SK-N-SH treated with all-trans-retinoic acid at 6 μM for 48 hours (cell line): ENCODE measurements around the gene KCTD1.
A peak's percentile ranks its signal among the peaks of the same experiment; 100 is the strongest.

Experiments used
- ATAC-seq: fragments of 200-7000 bp; cut with Tn5 transposase; 3 replicates; pipeline ENCODE4 v1.9.1; 2020; ENCODE audit warnings: mild to moderate bottlenecking, moderate library complexity
- ARNTL ChIP-seq: fragments of 450-650 bp; formaldehyde crosslinking; IDR thresholded peaks from 2 replicates; pipeline ENCODE4 v1.5.0; 2020; ENCODE audit warnings: low read depth, mild to moderate bottlenecking, moderate library complexity, borderline replicate concordance
- BACH2 ChIP-seq: fragments of 250-450 bp; sonication (Bioruptor Pico); IDR thresholded peaks from 2 replicates; pipeline ENCODE4 v1.9.0; 2021; ENCODE audit warnings: mild to moderate bottlenecking, borderline replicate concordance
- CREB5 ChIP-seq: fragments of 250-450 bp; sonication (Bioruptor Pico); IDR thresholded peaks from 2 replicates; pipeline ENCODE4 v1.5.1; 2020; ENCODE audit warnings: low read depth, mild to moderate bottlenecking, moderate library complexity
- ESRRG ChIP-seq: fragments of 250-450 bp; sonication (Bioruptor Pico); IDR thresholded peaks from 2 replicates; pipeline ENCODE4 v1.6.1; 2021; ENCODE audit warnings: mild to moderate bottlenecking
- GLIS3 ChIP-seq: fragments of 250-450 bp; sonication (Bioruptor Pico); IDR thresholded peaks from 2 replicates; pipeline ENCODE4 v1.5.0; 2020; ENCODE audit warnings: mild to moderate bottlenecking, moderate library complexity
- ISL1 ChIP-seq: fragments of 250-450 bp; sonication (Bioruptor Pico); IDR thresholded peaks from 2 replicates; pipeline ENCODE4 v2.1.2; 2022; ENCODE audit warnings: mild to moderate bottlenecking, moderate library complexity
- OSR1 ChIP-seq: fragments of 250-450 bp; sonication (Bioruptor Pico); IDR thresholded peaks from 2 replicates; pipeline ENCODE4 v1.8.0; 2022; ENCODE audit warnings: moderate library complexity, mild to moderate bottlenecking, inconsistent platforms
- POU6F1 ChIP-seq: fragments of 250-450 bp; sonication (Bioruptor Pico); IDR thresholded peaks from 2 replicates; pipeline ENCODE4 v1.8.0; 2021; ENCODE audit warnings: low read depth, mild to moderate bottlenecking, moderate library complexity, borderline replicate concordance
- PPARA ChIP-seq: fragments of 250-450 bp; sonication (Bioruptor Pico); IDR thresholded peaks from 2 replicates; pipeline ENCODE4 v1.5.0; 2020; ENCODE audit warnings: mild to moderate bottlenecking, borderline replicate concordance
- RARB ChIP-seq: fragments of 250-450 bp; sonication (Bioruptor Pico); IDR thresholded peaks from 2 replicates; pipeline ENCODE4 v1.8.0; 2021; ENCODE audit warnings: mild to moderate bottlenecking, moderate library complexity
- SNAI2 ChIP-seq: fragments of 250-450 bp; sonication (Bioruptor Pico); IDR thresholded peaks from 2 replicates; pipeline ENCODE4 v1.5.0; 2020; ENCODE audit warnings: mild to moderate bottlenecking, moderate library complexity
- TCF4 ChIP-seq: fragments of 250-450 bp; sonication (Bioruptor Pico); IDR thresholded peaks from 2 replicates; pipeline ENCODE4 v1.8.0; 2021; ENCODE audit warnings: mild to moderate bottlenecking, moderate library complexity, borderline replicate concordance
- TOX ChIP-seq: fragments of 250-450 bp; sonication (Bioruptor Pico); IDR thresholded peaks from 2 replicates; pipeline ENCODE4 v1.8.0; 2021; ENCODE audit warnings: mild to moderate bottlenecking, moderate library complexity, borderline replicate concordance
- TSHZ2 ChIP-seq: fragments of 250-450 bp; sonication (Bioruptor Pico); IDR thresholded peaks from 2 replicates; pipeline ENCODE4 v1.5.0; 2020; ENCODE audit warnings: mild to moderate bottlenecking, moderate library complexity
- ZC3H10 ChIP-seq: fragments of 250-450 bp; sonication (Bioruptor Pico); IDR thresholded peaks from 2 replicates; pipeline ENCODE4 v1.5.1; 2021; ENCODE audit warnings: mild to moderate bottlenecking, moderate library complexity
- ZFP3 ChIP-seq: fragments of 250-450 bp; sonication (Bioruptor Pico); IDR thresholded peaks from 2 replicates; pipeline ENCODE4 v1.5.0; 2020; ENCODE audit warnings: mild to moderate bottlenecking, moderate library complexity
- ZFP30 ChIP-seq: fragments of 450-650 bp; formaldehyde crosslinking; IDR thresholded peaks from 2 replicates; pipeline ENCODE4 v1.5.0; 2022; ENCODE audit warnings: mild to moderate bottlenecking, moderate library complexity
- ZNF565 ChIP-seq: fragments of 450-650 bp; formaldehyde crosslinking; conservative IDR thresholded peaks from 2 replicates; pipeline ENCODE4 v1.5.0; 2020; ENCODE audit warnings: low read depth, mild to moderate bottlenecking, moderate library complexity
- ZNF70 ChIP-seq: fragments of 450-650 bp; formaldehyde crosslinking; IDR thresholded peaks from 2 replicates; pipeline ENCODE4 v1.5.0; 2020; ENCODE audit warnings: mild to moderate bottlenecking, moderate library complexity
- TF ChIP-seq, protein P1 (sequence below): fragments of 250-450 bp; sonication (Bioruptor Pico); IDR thresholded peaks from 2 replicates; pipeline ENCODE4 v1.5.1; 2021; ENCODE audit warnings: mild to moderate bottlenecking, moderate library complexity
- TF ChIP-seq, protein P2 (sequence below): fragments of 250-450 bp; sonication (Bioruptor Pico); IDR thresholded peaks from 2 replicates; pipeline ENCODE4 v1.8.0; 2020; ENCODE audit warnings: mild to moderate bottlenecking, moderate library complexity, borderline replicate concordance

KCTD1 gene

GRCh38 chr18:26520974-26521373 is 27.4 kb downstream of the KCTD1 start (continued):
- TF ChIP-seq POU6F1 (no peak), ZC3H10 (CRISPR knock-in tag) (no peak), ZFP30 (CRISPR knock-in tag) (no peak)

GRCh38 chr18:26519114-26519513 is 29.2 kb downstream of the KCTD1 start:
- no peak for TF ChIP-seq ZC3H10 (CRISPR knock-in tag)
- no peak for TF ChIP-seq SNAI2 (CRISPR knock-in tag)
- TF ChIP-seq, protein P1, sequence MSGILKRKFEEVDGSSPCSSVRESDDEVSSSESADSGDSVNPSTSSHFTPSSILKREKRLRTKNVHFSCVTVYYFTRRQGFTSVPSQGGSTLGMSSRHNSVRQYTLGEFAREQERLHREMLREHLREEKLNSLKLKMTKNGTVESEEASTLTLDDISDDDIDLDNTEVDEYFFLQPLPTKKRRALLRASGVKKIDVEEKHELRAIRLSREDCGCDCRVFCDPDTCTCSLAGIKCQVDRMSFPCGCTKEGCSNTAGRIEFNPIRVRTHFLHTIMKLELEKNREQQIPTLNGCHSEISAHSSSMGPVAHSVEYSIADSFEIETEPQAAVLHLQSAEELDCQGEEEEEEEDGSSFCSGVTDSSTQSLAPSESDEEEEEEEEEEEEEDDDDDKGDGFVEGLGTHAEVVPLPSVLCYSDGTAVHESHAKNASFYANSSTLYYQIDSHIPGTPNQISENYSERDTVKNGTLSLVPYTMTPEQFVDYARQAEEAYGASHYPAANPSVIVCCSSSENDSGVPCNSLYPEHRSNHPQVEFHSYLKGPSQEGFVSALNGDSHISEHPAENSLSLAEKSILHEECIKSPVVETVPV (CRISPR knock-in tag): no peak
- no peak for TF ChIP-seq OSR1
- TF ChIP-seq PPARA (CRISPR knock-in tag): no peak
- TF ChIP-seq TCF4 (CRISPR knock-in tag): no peak
- no peak for TF ChIP-seq POU6F1
- TF ChIP-seq ZNF565 (CRISPR knock-in tag): no peak
- TF ChIP-seq, protein P2, sequence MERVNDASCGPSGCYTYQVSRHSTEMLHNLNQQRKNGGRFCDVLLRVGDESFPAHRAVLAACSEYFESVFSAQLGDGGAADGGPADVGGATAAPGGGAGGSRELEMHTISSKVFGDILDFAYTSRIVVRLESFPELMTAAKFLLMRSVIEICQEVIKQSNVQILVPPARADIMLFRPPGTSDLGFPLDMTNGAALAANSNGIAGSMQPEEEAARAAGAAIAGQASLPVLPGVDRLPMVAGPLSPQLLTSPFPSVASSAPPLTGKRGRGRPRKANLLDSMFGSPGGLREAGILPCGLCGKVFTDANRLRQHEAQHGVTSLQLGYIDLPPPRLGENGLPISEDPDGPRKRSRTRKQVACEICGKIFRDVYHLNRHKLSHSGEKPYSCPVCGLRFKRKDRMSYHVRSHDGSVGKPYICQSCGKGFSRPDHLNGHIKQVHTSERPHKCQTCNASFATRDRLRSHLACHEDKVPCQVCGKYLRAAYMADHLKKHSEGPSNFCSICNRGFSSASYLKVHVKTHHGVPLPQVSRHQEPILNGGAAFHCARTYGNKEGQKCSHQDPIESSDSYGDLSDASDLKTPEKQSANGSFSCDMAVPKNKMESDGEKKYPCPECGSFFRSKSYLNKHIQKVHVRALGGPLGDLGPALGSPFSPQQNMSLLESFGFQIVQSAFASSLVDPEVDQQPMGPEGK (CRISPR knock-in tag): no peak
- no peak for TF ChIP-seq ARNTL (CRISPR knock-in tag)
- no peak for TF ChIP-seq TSHZ2 (CRISPR knock-in tag)
- no peak for TF ChIP-seq ZFP30 (CRISPR knock-in tag)
- TF ChIP-seq, all 23 proteins: peak for 0
- ATAC-seq: peak; percentile 50; the same call in 2 of the 3 replicates

DNA sequence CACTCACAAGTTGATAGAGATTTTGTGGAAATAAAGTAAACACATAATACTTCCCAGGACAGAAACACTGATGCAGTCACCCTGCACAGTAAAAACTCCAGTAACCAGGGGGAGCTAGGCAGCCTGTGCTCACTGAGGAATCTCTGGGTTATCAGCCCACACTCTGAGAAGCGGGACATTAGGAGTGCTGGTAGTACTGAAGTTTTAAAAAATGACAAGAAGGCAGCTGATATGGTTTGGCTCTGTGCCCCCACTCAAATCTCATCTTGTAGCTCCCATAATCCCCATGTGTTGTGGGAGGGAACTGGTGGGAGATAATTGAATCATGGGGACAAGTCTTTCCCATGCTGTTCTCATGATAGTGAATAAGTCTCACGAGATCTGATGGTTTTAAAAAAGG is 31.4 kb downstream of the KCTD1 start:
- ATAC-seq: peak; percentile 60; the same call in 2 of the 3 replicates
- TF ChIP-seq ESRRG (CRISPR knock-in tag) (no peak), ISL1 (CRISPR knock-in tag) (no peak), GLIS3 (CRISPR knock-in tag) (no peak), ZC3H10 (CRISPR knock-in tag) (no peak), CREB5 (no peak), PPARA (CRISPR knock-in tag) (no peak), ZFP3 (CRISPR knock-in tag) (no peak), ZNF565 (CRISPR knock-in tag) (no peak), ZNF70 (CRISPR knock-in tag) (no peak), ZFP30 (CRISPR knock-in tag) (no peak), RARB (CRISPR knock-in tag) (no peak), TOX (CRISPR knock-in tag) (no peak), BACH2 (CRISPR knock-in tag) (no peak), POU6F1 (no peak)
- TF ChIP-seq, protein P2 (CRISPR knock-in tag): no peak
- TF ChIP-seq, protein P1 (CRISPR knock-in tag): no peak
